Measurements from ENCODE around the gene CYP17A1.
"Not testable (repeated sequence)": the region's sequence is repeated elsewhere in the genome, so short reads cannot be mapped to it uniquely, and the experiment has no call there.

CYP17A1 gene

GRCh38 chr10:102835007-102835482, 2.2 kb downstream of the CYP17A1 start:
- DNase-seq: peak; percentile 22 to 76

- DNase-seq: no peak
Measured at GRCh38 chr10:102834143-102834542, 3.1 kb downstream of the CYP17A1 start.

- DNase-seq: no peak
Measured at GRCh38 chr10:102832987-102833386, 4.2 kb downstream of the CYP17A1 start.

- DNase-seq: no peak
Measured at GRCh38 chr10:102832248-102832647, 5.0 kb downstream of the CYP17A1 start.

GRCh38 chr10:102831322-102832071, 5.7 kb downstream of the CYP17A1 start:
- DNase-seq: no peak

GRCh38 chr10:102827597-102827975, 9.6 kb downstream of the CYP17A1 start:
- DNase-seq: no peak

GRCh38 chr10:102826148-102826796, 10.9 kb downstream of the CYP17A1 start:
- DNase-seq: no peak

GRCh38 chr10:102824664-102825063, 12.5 kb downstream of the CYP17A1 start:
- no peak for DNase-seq

- DNase-seq: no peak
Measured at GRCh38 chr10:102822222-102822621, 15.0 kb downstream of the CYP17A1 start.

GRCh38 chr10:102820008-102820407, 17.2 kb downstream of the CYP17A1 start:
- DNase-seq: not testable (repeated sequence)

GRCh38 chr10:102819054-102819453, 18.2 kb downstream of the CYP17A1 start:
- DNase-seq: no peak

GRCh38 chr10:102817175-102817574, 20.0 kb downstream of the CYP17A1 start:
- DNase-seq: no peak

- DNase-seq: no peak
Measured at GRCh38 chr10:102815790-102816549, 21.2 kb downstream of the CYP17A1 start.

- DNase-seq: no peak
Measured at GRCh38 chr10:102814873-102815661, 22.1 kb downstream of the CYP17A1 start.

GRCh38 chr10:102814453-102814871, 22.8 kb downstream of the CYP17A1 start:
- no peak for DNase-seq

GRCh38 chr10:102813734-102814452, 23.3 kb downstream of the CYP17A1 start:
- no peak for DNase-seq

- DNase-seq: no peak
Measured at GRCh38 chr10:102813017-102813541, 24.1 kb downstream of the CYP17A1 start.

- no peak for DNase-seq
Measured at GRCh38 chr10:102812231-102812876, 24.9 kb downstream of the CYP17A1 start.

GRCh38 chr10:102811346-102811745, 25.9 kb downstream of the CYP17A1 start:
- DNase-seq: no peak

GRCh38 chr10:102808380-102808779, 28.8 kb downstream of the CYP17A1 start:
- DNase-seq: no peak

GRCh38 chr10:102804382-102805055, 32.7 kb downstream of the CYP17A1 start:
- peak in 1 of 2 experiments; percentile 2 for DNase-seq
